ENCODE measurements around the gene TMC5.

The TMC5 gene

DNA sequence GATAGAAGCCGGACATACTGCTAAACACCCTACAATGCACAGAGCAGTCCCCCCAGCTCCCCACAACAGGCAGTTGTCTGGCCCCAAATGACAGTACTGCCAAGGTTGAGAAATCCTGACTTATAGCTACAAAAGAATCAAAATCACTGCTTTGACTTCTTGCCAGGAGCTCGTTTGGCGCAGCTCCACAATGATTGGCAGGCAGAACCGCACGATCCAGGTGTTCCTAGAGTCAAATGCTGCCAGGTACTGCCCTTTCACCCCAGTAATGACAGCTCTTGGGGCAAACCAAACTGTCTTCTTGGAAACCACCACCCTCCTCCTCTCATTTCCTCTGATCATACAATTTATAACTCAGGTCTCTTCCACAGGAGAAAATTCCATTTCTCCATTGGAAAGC is 2.2 kb upstream of the TMC5 start:
- Histone ChIP-seq H2BK120ac (ENCODE audit: low read depth, low read length) (no peak overlapping the region), H2BK12ac (ENCODE audit: low read length in 2 of 2) (no peak overlapping the region), H3K27me3 (ENCODE audit: control insufficient read depth in 1 of 2, insufficient read depth in 1 of 2, low read length in 2 of 2) (peaks cover 22 to 34% of the 10 kb centered on the region in 2 experiments), H3K18ac (ENCODE audit: low read depth in 1 of 2, low read length in 2 of 2) (no peak overlapping the region), H3K79me1 (replicated peaks; ENCODE audit: low read length, poor library complexity, severe bottlenecking) (no peaks in the 10 kb centered on the region), H2BK15ac (ENCODE audit: low read depth, poor library complexity, severe bottlenecking) (no peak overlapping the region), H3K9me3 (ENCODE audit: control insufficient read depth, low read length) (peaks cover 3% of the 10 kb centered on the region), H2BK5ac (ENCODE audit: low read depth, low read length, poor library complexity, severe bottlenecking) (no peak overlapping the region), H3K23ac (ENCODE audit: low read length in 2 of 2) (no peak overlapping the region), H3K36me3 (ENCODE audit: control insufficient read depth in 1 of 2, insufficient read depth in 2 of 2, low read depth in 1 of 2, low read length in 2 of 2) (no peaks in the 10 kb centered on the region), H3K4me1 (ENCODE audit: control insufficient read depth, insufficient read depth, low read depth, low read length) (peaks cover 6% of the 10 kb centered on the region), H3K9ac (ENCODE audit: low read length) (no peak overlapping the region), H2AK5ac (ENCODE audit: low read length, severe bottlenecking) (no peak overlapping the region), H3K27ac (ENCODE audit: low read length, poor library complexity, severe bottlenecking) (no peak overlapping the region), H3K4ac (ENCODE audit: low read depth in 1 of 2, low read length in 2 of 2) (no peak overlapping the region), H4K91ac (ENCODE audit: low read length) (no peak overlapping the region), H4K8ac (ENCODE audit: low read length) (no peak overlapping the region), H3K4me3 (ENCODE audit: insufficient read depth in 1 of 2, low read depth in 1 of 2, low read length in 2 of 2) (no peak overlapping the region), H3K4me2 (ENCODE audit: low read length, poor library complexity, severe bottlenecking) (no peak overlapping the region), H2AFZ (ENCODE audit: low read depth, low read length) (no peak overlapping the region), H3K14ac (ENCODE audit: low read length in 2 of 2) (no peak overlapping the region)
- no peak for DNase-seq
- WGBS: 86% methylated on average over 5 of the region's 5 CpGs

DNA sequence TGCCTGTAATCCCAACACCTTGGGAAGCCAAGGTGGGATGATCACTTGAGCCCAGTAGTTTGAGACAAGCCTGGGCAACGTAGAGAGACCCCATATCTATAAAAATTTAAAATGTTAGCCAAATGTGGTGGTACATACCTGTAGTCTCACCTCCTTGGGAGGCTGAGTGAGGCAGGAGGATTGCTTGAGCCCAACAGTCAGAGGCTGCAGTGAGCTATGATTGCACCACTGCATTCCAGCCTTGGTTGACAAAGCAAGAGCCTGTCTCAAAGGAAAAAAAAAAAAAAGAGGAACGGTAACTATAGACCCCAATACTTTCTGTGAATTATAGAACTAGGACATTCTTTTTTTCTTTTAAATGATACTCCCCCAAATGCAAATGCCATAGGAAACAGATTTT is 1.8 kb upstream of the TMC5 start:
- Histone ChIP-seq H4K91ac (ENCODE audit: low read length) (no peak overlapping the region), H3K36me3 (ENCODE audit: control insufficient read depth in 1 of 2, insufficient read depth in 2 of 2, low read depth in 1 of 2, low read length in 2 of 2) (no peaks in the 10 kb centered on the region), H3K14ac (ENCODE audit: low read length in 2 of 2) (no peak overlapping the region), H3K18ac (ENCODE audit: low read depth in 1 of 2, low read length in 2 of 2) (no peak overlapping the region), H4K8ac (ENCODE audit: low read length) (no peak overlapping the region), H2BK120ac (ENCODE audit: low read depth, low read length) (no peak overlapping the region), H2BK15ac (ENCODE audit: low read depth, poor library complexity, severe bottlenecking) (no peak overlapping the region), H2BK12ac (ENCODE audit: low read length in 2 of 2) (no peak overlapping the region), H3K4me2 (ENCODE audit: low read length, poor library complexity, severe bottlenecking) (no peak overlapping the region), H3K4me3 (ENCODE audit: insufficient read depth in 1 of 2, low read depth in 1 of 2, low read length in 2 of 2) (no peak overlapping the region), H2BK5ac (ENCODE audit: low read depth, low read length, poor library complexity, severe bottlenecking) (no peak overlapping the region), H3K9me3 (ENCODE audit: control insufficient read depth, low read length) (peaks cover 3% of the 10 kb centered on the region), H3K27ac (ENCODE audit: low read length, poor library complexity, severe bottlenecking) (no peak overlapping the region), H2AK5ac (ENCODE audit: low read length, severe bottlenecking) (no peak overlapping the region), H3K23ac (ENCODE audit: low read length in 2 of 2) (no peak overlapping the region), H3K4me1 (ENCODE audit: control insufficient read depth, insufficient read depth, low read depth, low read length) (peaks cover under 1% of the 10 kb centered on the region), H3K79me1 (replicated peaks; ENCODE audit: low read length, poor library complexity, severe bottlenecking) (no peaks in the 10 kb centered on the region), H3K27me3 (ENCODE audit: control insufficient read depth in 1 of 2, insufficient read depth in 1 of 2, low read length in 2 of 2) (peaks cover 18 to 29% of the 10 kb centered on the region in 2 experiments), H3K4ac (ENCODE audit: low read depth in 1 of 2, low read length in 2 of 2) (no peak overlapping the region), H3K9ac (ENCODE audit: low read length) (no peak overlapping the region), H2AFZ (ENCODE audit: low read depth, low read length) (no peak overlapping the region)
- no CpG with 5 or more reads among the region's 2 CpGs for WGBS
- no peak for DNase-seq

- 90% methylated on average over 4 of the region's 4 CpGs for WGBS
- no peak overlapping the region for H3K23ac ChIP-seq (ENCODE audit: low read length in 2 of 2)
- H3K4ac ChIP-seq (ENCODE audit: low read depth in 1 of 2, low read length in 2 of 2): no peak overlapping the region
- H2AK5ac ChIP-seq (ENCODE audit: low read length, severe bottlenecking): no peak overlapping the region
- H2BK15ac ChIP-seq (ENCODE audit: low read depth, poor library complexity, severe bottlenecking): no peak overlapping the region
- peaks cover 7 to 16% of the 10 kb centered on the region in 2 experiments for H3K27me3 ChIP-seq (ENCODE audit: control insufficient read depth in 1 of 2, insufficient read depth in 1 of 2, low read length in 2 of 2)
- H3K27ac ChIP-seq (ENCODE audit: low read length, poor library complexity, severe bottlenecking): no peak overlapping the region
- H3K4me1 ChIP-seq (ENCODE audit: control insufficient read depth, insufficient read depth, low read depth, low read length): no peaks in the 10 kb centered on the region
- H4K8ac ChIP-seq (ENCODE audit: low read length): no peak overlapping the region
- no peaks in the 10 kb centered on the region for H3K36me3 ChIP-seq (ENCODE audit: control insufficient read depth in 1 of 2, insufficient read depth in 2 of 2, low read depth in 1 of 2, low read length in 2 of 2)
- no peak overlapping the region for H3K4me3 ChIP-seq (ENCODE audit: insufficient read depth in 1 of 2, low read depth in 1 of 2, low read length in 2 of 2)
- no peak overlapping the region for H2BK12ac ChIP-seq (ENCODE audit: low read length in 2 of 2)
- H2AFZ ChIP-seq (ENCODE audit: low read depth, low read length): no peak overlapping the region
- H3K9ac ChIP-seq (ENCODE audit: low read length): no peak overlapping the region
- H2BK5ac ChIP-seq (ENCODE audit: low read depth, low read length, poor library complexity, severe bottlenecking): no peak overlapping the region
- H4K91ac ChIP-seq (ENCODE audit: low read length): no peak overlapping the region
- H3K4me2 ChIP-seq (ENCODE audit: low read length, poor library complexity, severe bottlenecking): no peak overlapping the region
- DNase-seq: no peak
- H3K9me3 ChIP-seq (ENCODE audit: control insufficient read depth, low read length): no peaks in the 10 kb centered on the region
- H2BK120ac ChIP-seq (ENCODE audit: low read depth, low read length): no peak overlapping the region
- H3K18ac ChIP-seq (ENCODE audit: low read depth in 1 of 2, low read length in 2 of 2): no peak overlapping the region
- no peaks in the 10 kb centered on the region for H3K79me1 ChIP-seq (replicated peaks; ENCODE audit: low read length, poor library complexity, severe bottlenecking)
- no peak overlapping the region for H3K14ac ChIP-seq (ENCODE audit: low read length in 2 of 2)
These were observed 517 bp downstream of the TMC5 start for GRCh38 chr16:19418200-19418599.

DNA sequence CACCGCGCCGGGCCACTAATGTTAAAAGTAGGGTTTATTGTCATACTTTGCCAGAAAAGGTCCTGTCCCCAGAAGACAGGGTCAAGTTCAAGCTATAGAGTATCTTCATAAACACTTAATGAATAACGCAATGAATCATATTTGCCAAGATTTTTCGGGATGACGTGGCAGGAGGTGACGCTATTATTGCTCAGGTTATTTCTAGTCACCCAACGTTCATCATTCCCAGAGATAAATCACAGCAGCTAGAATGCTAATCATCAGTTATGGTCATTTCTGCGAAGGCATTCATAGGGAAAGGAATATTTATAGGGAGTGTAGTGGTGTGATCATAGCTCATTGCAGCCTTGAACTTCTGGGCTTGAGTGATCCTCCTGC is 2.0 kb downstream of the TMC5 start:
- Histone ChIP-seq H3K79me1 (replicated peaks; ENCODE audit: low read length, poor library complexity, severe bottlenecking) (no peaks in the 10 kb centered on the region), H4K8ac (ENCODE audit: low read length) (no peak overlapping the region), H3K4me2 (ENCODE audit: low read length, poor library complexity, severe bottlenecking) (no peak overlapping the region), H2BK5ac (ENCODE audit: low read depth, low read length, poor library complexity, severe bottlenecking) (no peak overlapping the region), H4K91ac (ENCODE audit: low read length) (no peak overlapping the region), H3K4me3 (ENCODE audit: insufficient read depth in 1 of 2, low read depth in 1 of 2, low read length in 2 of 2) (no peak overlapping the region), H3K14ac (ENCODE audit: low read length in 2 of 2) (no peak overlapping the region), H3K4ac (ENCODE audit: low read depth in 1 of 2, low read length in 2 of 2) (no peak overlapping the region), H3K4me1 (ENCODE audit: control insufficient read depth, insufficient read depth, low read depth, low read length) (no peaks in the 10 kb centered on the region), H2BK15ac (ENCODE audit: low read depth, poor library complexity, severe bottlenecking) (no peak overlapping the region), H2AK5ac (ENCODE audit: low read length, severe bottlenecking) (no peak overlapping the region), H3K23ac (ENCODE audit: low read length in 2 of 2) (no peak overlapping the region), H3K27ac (ENCODE audit: low read length, poor library complexity, severe bottlenecking) (no peak overlapping the region), H3K36me3 (ENCODE audit: control insufficient read depth in 1 of 2, insufficient read depth in 2 of 2, low read depth in 1 of 2, low read length in 2 of 2) (no peaks in the 10 kb centered on the region), H2BK120ac (ENCODE audit: low read depth, low read length) (no peak overlapping the region), H3K27me3 (ENCODE audit: control insufficient read depth in 1 of 2, insufficient read depth in 1 of 2, low read length in 2 of 2) (peaks cover 7 to 14% of the 10 kb centered on the region in 2 experiments), H3K18ac (ENCODE audit: low read depth in 1 of 2, low read length in 2 of 2) (no peak overlapping the region), H2AFZ (ENCODE audit: low read depth, low read length) (no peak overlapping the region), H3K9me3 (ENCODE audit: control insufficient read depth, low read length) (no peaks in the 10 kb centered on the region), H2BK12ac (ENCODE audit: low read length in 2 of 2) (no peak overlapping the region), H3K9ac (ENCODE audit: low read length) (no peak overlapping the region)
- DNase-seq: no peak
- WGBS: 88% methylated on average over 9 of the region's 9 CpGs

Measured in mesenchymal stem cell (in vitro differentiated cells and primary cell).